GM13977 (cell line): ENCODE measurements around the gene FAM118A.
"Not testable (repeated sequence)": the region's sequence is repeated elsewhere in the genome, so short reads cannot be mapped to it uniquely, and the experiment has no call there.

Experiments
- DNase-seq: peaks from one replicate; pipeline ENCODE4 v3.0.0; 2012; ENCODE audit warnings: low spot score
- CTCF ChIP-seq: IDR thresholded peaks from 2 replicates; pipeline ENCODE4 v1.5.1; 2012; ENCODE audit warnings: mild to moderate bottlenecking, control low read depth; ENCODE audit not compliant: insufficient read depth; ENCODE audit errors: extremely low read depth, missing control alignments
- in situ Hi-C: fragments of 300-500 bp; cut with MboI; formaldehyde crosslinking; loops from one replicate; pipeline ENCODE4 v1.12.0; 2022; ENCODE audit warnings: low sequenced_read_pairs, low pct_unique_long_range_greater_than_20kb, mixed read lengths, inconsistent platforms; ENCODE audit not compliant: unreplicated experiment

FAM118A gene

GRCh38 chr22:45272498-45272897 lies 37.2 kb upstream of the FAM118A start:
- TF ChIP-seq CTCF, result no peak
- in situ Hi-C loops, result loop anchor here (10.0 kb wide), 1 partner anchor 162 kb away; no protein-coding TSS in a partner anchor
- DNase-seq, result no peak

GRCh38 chr22:45273452-45274075 lies 36.2 kb upstream of the FAM118A start:
- DNase-seq, result no peak
- in situ Hi-C loops, result loop anchor here (10.0 kb wide), 1 partner anchor 161 kb away; no protein-coding TSS in a partner anchor
- no peak for TF ChIP-seq CTCF

GRCh38 chr22:45276507-45277105 lies 33.1 kb upstream of the FAM118A start:
- in situ Hi-C loops, result loop anchor here (10.0 kb wide), 1 partner anchor 158 kb away; no protein-coding TSS in a partner anchor
- DNase-seq, result no peak
- TF ChIP-seq CTCF, result no peak

GRCh38 chr22:45277720-45278119 lies 32.0 kb upstream of the FAM118A start:
- DNase-seq, result not testable (repeated sequence)
- in situ Hi-C loops, result loop anchor here (10.0 kb wide), 1 partner anchor 157 kb away; no protein-coding TSS in a partner anchor

GRCh38 chr22:45278125-45278524 lies 31.6 kb upstream of the FAM118A start:
- in situ Hi-C loops, result loop anchor here (10.0 kb wide), 1 partner anchor 157 kb away; no protein-coding TSS in a partner anchor

GRCh38 chr22:45280587-45280980 lies 29.1 kb upstream of the FAM118A start:
- DNase-seq, result no peak
- TF ChIP-seq CTCF, result no peak
- in situ Hi-C loops, result no loop called here

More at GRCh38 chr22:45278125-45278524, 31.6 kb upstream of the FAM118A start:
- no peak for TF ChIP-seq CTCF
- DNase-seq, result no peak

GRCh38 chr22:45281010-45281409 lies 28.7 kb upstream of the FAM118A start:
- in situ Hi-C loops, result no loop called here
- DNase-seq, result no peak
- TF ChIP-seq CTCF, result no peak
